ENCODE data around the gene PPP1R15A.
A peak's percentile ranks its signal among the peaks of the same experiment; 100 is the strongest.
"Not testable (repeated sequence)": the region's sequence is repeated elsewhere in the genome, so short reads cannot be mapped to it uniquely, and the experiment has no call there.

The PPP1R15A gene

DNA sequence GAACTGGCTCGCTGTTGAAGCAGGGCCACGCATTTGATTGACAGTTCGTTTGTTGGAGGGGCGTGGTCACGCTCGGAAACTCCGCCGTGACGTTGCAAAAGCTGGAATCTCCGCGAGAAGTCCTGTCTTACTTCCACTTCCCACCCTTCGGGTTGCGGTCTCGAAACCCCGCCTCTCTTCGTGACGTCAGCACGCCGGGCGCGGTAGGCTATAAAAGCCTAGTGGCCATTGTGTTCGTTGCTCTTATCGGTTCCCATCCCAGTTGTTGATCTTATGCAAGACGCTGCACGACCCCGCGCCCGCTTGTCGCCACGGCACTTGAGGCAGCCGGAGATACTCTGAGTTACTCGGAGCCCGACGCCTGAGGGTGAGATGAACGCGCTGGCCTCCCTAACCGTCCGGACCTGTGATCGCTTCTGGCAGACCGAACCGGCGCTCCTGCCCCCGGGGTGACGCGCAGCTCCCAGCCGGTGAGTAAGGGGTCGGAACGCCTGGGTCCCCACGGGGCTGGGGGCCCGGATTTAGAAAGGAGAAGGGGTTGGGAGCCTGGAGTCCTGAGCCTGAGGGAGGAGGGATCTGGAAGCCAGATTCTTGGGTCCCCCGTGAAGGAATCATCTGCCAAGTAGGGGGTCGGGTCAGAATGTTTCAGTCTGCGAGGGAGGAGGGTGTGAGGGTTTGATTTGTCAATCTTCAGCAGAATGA, at the start of gene PPP1R15A:
TSS of gene PPP1R15A (plus strand) at position 240 of the 702 bp plus-strand sequence. CDS start 813 bp downstream, outside the sequence.
- DNase-seq, result peak; percentile 99

GRCh38 chr19:48822514-48822913, 49.7 kb upstream of the PPP1R15A start:
- no peak for DNase-seq

DNA sequence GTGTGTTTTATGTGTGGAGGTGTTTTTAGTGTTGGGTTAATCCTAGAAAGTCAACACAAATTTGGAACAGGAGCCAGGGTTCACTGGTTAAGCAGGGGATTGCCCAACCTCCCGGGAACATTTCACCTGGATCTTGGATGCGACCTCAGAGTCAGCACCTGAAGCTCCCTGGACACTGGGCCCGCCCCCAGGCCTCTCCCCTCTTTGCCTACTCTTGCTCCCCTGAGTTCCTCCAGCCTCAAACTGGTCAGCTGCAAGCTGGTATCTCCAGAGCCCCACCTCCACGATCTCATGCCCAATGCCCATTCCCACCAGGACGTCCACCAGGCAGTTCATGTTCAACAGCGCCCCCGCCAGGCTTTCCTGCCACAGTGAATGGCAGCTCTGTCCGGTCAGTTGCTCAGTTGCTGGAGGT, 45.6 kb upstream of the PPP1R15A start:
- DNase-seq, result no peak

- no peak for DNase-seq
These were observed 42.1 kb upstream of the PPP1R15A start for GRCh38 chr19:48830088-48830487.

GRCh38 chr19:48830965-48831364, 41.3 kb upstream of the PPP1R15A start:
- DNase-seq, result no peak

- no peak for DNase-seq
These were observed 39.2 kb upstream of the PPP1R15A start for GRCh38 chr19:48833049-48833448.

DNA sequence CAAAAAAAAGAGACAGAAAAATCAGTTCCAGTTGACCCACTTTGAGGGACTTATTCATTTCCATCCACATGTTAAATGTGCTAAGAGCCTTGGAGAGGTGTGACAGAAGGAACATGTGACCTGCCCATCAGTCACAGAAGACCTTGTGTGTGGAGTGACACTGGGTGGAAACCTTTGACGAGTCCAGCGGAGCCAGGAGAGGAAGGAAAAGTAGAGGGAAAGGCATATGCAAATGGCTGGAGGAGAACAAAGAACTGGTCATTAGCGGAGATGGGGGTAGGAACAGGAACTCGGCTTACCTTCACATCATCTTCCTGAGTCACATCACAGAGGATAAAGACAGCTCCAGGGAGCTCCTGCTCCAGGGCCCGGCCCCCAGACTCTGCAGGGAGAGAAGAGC, 38.2 kb upstream of the PPP1R15A start:
- no peak for DNase-seq

DNA sequence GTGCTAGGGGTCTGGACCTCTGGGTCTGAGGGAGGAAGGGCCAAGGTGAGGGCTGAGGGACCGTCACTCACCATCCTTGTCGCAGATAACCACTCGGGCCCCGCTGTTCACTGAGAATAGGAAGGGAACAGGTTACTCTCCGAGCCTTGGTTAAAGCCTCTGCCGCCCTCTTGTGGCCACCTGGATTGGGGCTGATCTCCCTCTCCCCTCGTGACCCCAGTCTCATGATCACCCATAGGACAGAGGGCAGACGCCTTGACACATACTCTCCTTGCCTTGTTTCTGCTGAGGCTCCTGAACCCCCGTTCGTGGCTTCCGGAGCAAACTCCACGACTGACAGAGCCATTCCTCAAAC, 36.5 kb upstream of the PPP1R15A start:
- peak; percentile 87 to 89 for DNase-seq

- peak in 1 of 2 experiments; percentile 64 for DNase-seq
These were observed 35.9 kb upstream of the PPP1R15A start, which contains the start of gene HSD17B14 for GRCh38 chr19:48836089-48837017. Gene HSD17B14 (minus strand): TSS chr19:48836491. CDS start chr19:48836411, 80 bp downstream.

GRCh38 chr19:48837051-48837524, 35.1 kb upstream of the PPP1R15A start:
- DNase-seq, result peak; percentile 90 to 97

GRCh38 chr19:48837687-48838086, 34.5 kb upstream of the PPP1R15A start:
- no peak for DNase-seq

- DNase-seq, result no peak
These were observed 31.2 kb upstream of the PPP1R15A start for GRCh38 chr19:48841047-48841446.

GRCh38 chr19:48841571-48841970, 30.6 kb upstream of the PPP1R15A start:
- no peak for DNase-seq

- DNase-seq, result peak; percentile 52 to 70
These were observed 29.4 kb upstream of the PPP1R15A start for GRCh38 chr19:48842789-48843162.

GRCh38 chr19:48844472-48844871, 27.7 kb upstream of the PPP1R15A start:
- DNase-seq, result peak in 1 of 2 experiments; percentile 54

GRCh38 chr19:48845384-48845783, 26.8 kb upstream of the PPP1R15A start:
- no peak for DNase-seq

GRCh38 chr19:48846659-48847058, 25.6 kb upstream of the PPP1R15A start:
- DNase-seq, result not testable (repeated sequence)

GRCh38 chr19:48852292-48852691, 19.9 kb upstream of the PPP1R15A start:
- no peak for DNase-seq

GRCh38 chr19:48853483-48853882, 18.7 kb upstream of the PPP1R15A start:
- DNase-seq, result no peak

- DNase-seq, result no peak
These were observed 18.1 kb upstream of the PPP1R15A start for GRCh38 chr19:48854103-48854502.

GRCh38 chr19:48856921-48857320, 15.3 kb upstream of the PPP1R15A start:
- no peak for DNase-seq

DNA sequence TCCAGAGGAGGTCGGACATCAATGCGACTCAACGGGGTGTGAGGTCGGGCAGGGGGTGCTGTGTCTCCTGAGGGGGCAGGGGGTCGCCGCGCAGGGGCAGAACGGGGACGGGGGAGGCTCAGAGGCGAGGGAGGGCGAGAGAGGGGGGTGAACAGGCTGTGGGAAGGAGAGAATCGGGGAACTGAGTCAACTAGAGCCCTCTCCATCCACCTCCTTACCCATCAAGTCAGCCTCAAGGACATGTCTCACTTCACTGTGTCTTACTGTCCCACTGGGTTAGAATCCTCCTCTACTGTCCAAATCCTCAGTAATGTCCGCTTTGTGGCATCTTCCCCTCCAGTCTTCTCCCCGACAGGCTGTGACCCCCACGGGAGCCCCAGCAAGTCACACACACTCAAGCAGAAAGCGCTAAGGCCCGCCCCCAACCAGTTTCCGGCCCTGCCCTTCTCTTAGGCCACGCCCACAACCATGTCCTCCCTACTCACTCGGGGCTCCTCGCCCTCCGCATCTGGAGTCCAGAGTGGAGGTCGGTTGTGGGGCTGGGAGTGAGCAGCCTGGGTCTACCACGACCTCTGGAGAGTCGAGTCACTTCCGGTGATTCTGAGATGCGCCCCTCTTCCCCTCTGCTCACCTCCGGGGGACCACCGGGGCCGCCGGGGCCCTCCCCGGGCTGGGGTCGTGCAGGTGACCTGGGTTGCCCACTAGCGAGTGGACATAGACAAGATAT, 13.1 kb upstream of the PPP1R15A start:
- no peak for DNase-seq
